IMR-90 (cell line): ENCODE measurements around the gene SPDYE16. TPM values are rescaled to one million over a fixed set of nuclear protein-coding genes. Genes with fewer than 3 reads are reported as not detected.
"Not testable (repeated sequence)": the region's sequence is repeated elsewhere in the genome, so short reads cannot be mapped to it uniquely, and the experiment has no call there.

Experiments
- ATAC-seq: fragments of 200-7000 bp; cut with Tn5 transposase; 2 replicates; pipeline ENCODE4 v1.9.1; 2020; ENCODE audit warnings: low read depth, mild to moderate bottlenecking, moderate library complexity
- BruUV-seq: library from RNA; stranded (reverse); fragments of 400-500 nt; replicated peaks from 2 replicates; lab custom pipeline; 2021; lab: Mats Ljungman, UMichigan
- CTCF ChIA-PET: fragments of 300-600 bp; formaldehyde crosslinking; extraction: SDS; loops from one replicate; lab custom pipeline; 2021; ENCODE audit warnings: antibody characterized with exemption; lab: Yijun Ruan, JAX
- POLR2A ChIA-PET: fragments of 300-600 bp; sonication (Branson Sonifier 250); formaldehyde crosslinking; loops from one replicate; lab custom pipeline; 2022; ENCODE audit warnings: antibody characterized with exemption; ENCODE audit not compliant: unreplicated experiment; lab: Charles Lee
- DNase-seq: peaks from one replicate; pipeline ENCODE4 v3.0.0; 2013
- H2AFZ ChIP-seq: replicated peaks from 2 replicates; pipeline ENCODE3; 2013; ENCODE audit warnings: low read length, mild to moderate bottlenecking; ENCODE audit not compliant: poor library complexity
- H2AK5ac ChIP-seq: 2 replicates; pipeline ENCODE4 v1.6.1; 2013; ENCODE audit warnings: low read depth, low read length, inconsistent platforms
- H2AK9ac ChIP-seq: replicated peaks from 2 replicates; pipeline ENCODE3; 2013; ENCODE audit warnings: mild to moderate bottlenecking, low read depth, low read length, moderate library complexity; ENCODE audit not compliant: poor library complexity
- H2BK120ac ChIP-seq: 2 replicates; pipeline ENCODE4 v1.6.1; 2013; ENCODE audit warnings: low read depth, low read length, inconsistent platforms
- H2BK15ac ChIP-seq: 3 replicates; pipeline ENCODE4 v1.6.1; 2013; ENCODE audit warnings: low read depth, low read length, inconsistent platforms
- H2BK20ac ChIP-seq: 2 replicates; pipeline ENCODE4 v1.6.1; 2013; ENCODE audit warnings: low read depth, mild to moderate bottlenecking, inconsistent platforms, low read length, moderate library complexity
- H2BK5ac ChIP-seq: 2 replicates; pipeline ENCODE4 v1.6.1; 2013; ENCODE audit warnings: mild to moderate bottlenecking, low read depth, low read length, inconsistent platforms; ENCODE audit not compliant: poor library complexity, severe bottlenecking
- H3K14ac ChIP-seq: replicated peaks from 2 replicates; pipeline ENCODE4 v1.6.1; 2013; ENCODE audit warnings: low read depth, low read length, inconsistent platforms
- H3K18ac ChIP-seq: 2 replicates; pipeline ENCODE4 v1.6.1; 2013; ENCODE audit warnings: low read depth, low read length, control low read depth
- H3K23ac ChIP-seq: 2 replicates; pipeline ENCODE4 v1.6.1; 2013; ENCODE audit warnings: low read depth, low read length, inconsistent platforms
- H3K27ac ChIP-seq: 2 replicates; pipeline ENCODE4 v1.5.1; 2013; ENCODE audit warnings: mild to moderate bottlenecking, control low read depth, low read length; ENCODE audit not compliant: insufficient read depth
- H3K27me3 ChIP-seq: 2 replicates; pipeline ENCODE4 v1.6.1; 2013; ENCODE audit warnings: low read length; ENCODE audit not compliant: control insufficient read depth, insufficient read depth
- H3K36me3 ChIP-seq: 2 replicates; pipeline ENCODE4 v1.6.1; 2013; ENCODE audit warnings: low read length, mixed read lengths; ENCODE audit not compliant: control insufficient read depth, insufficient read depth
- H3K4ac ChIP-seq: 2 replicates; pipeline ENCODE4 v1.6.1; 2013; ENCODE audit warnings: low read depth, low read length, inconsistent platforms
- H3K4me1 ChIP-seq: 2 replicates; pipeline ENCODE4 v1.6.1; 2013; ENCODE audit warnings: low read length, mixed read lengths; ENCODE audit not compliant: control insufficient read depth, insufficient read depth
- H3K4me2 ChIP-seq: 2 replicates; pipeline ENCODE4 v1.6.1; 2013; ENCODE audit warnings: low read depth, mild to moderate bottlenecking, control low read depth, low read length, moderate library complexity
- H3K4me3 ChIP-seq: 2 replicates; pipeline ENCODE4 v1.5.1; 2013; ENCODE audit warnings: low read depth, mild to moderate bottlenecking, control low read depth, low read length, moderate library complexity; ENCODE audit not compliant: insufficient read depth
- H3K56ac ChIP-seq: 2 replicates; pipeline ENCODE4 v1.6.1; 2013; ENCODE audit warnings: low read length, inconsistent platforms; ENCODE audit not compliant: insufficient read depth; ENCODE audit errors: extremely low read depth
- H3K79me1 ChIP-seq, 2 experiments: 2 replicates each; pipeline ENCODE4 v1.6.1; 2013; ENCODE audit warnings: low read length in 2 of 2, inconsistent platforms in 1 of 2, low read depth in 1 of 2
- H3K9ac ChIP-seq: 2 replicates; pipeline ENCODE4 v1.6.1; 2013; ENCODE audit warnings: low read depth, low read length, control low read depth
- H3K9me1 ChIP-seq: 2 replicates; pipeline ENCODE4 v1.6.1; 2013; ENCODE audit warnings: low read length, inconsistent platforms; ENCODE audit not compliant: insufficient read depth
- H3K9me3 ChIP-seq: 2 replicates; pipeline ENCODE4 v1.6.1; 2013; ENCODE audit warnings: low read length; ENCODE audit not compliant: control insufficient read depth, insufficient read depth
- H4K20me1 ChIP-seq: 2 replicates; pipeline ENCODE4 v1.6.1; 2013; ENCODE audit warnings: low read length, inconsistent platforms; ENCODE audit not compliant: insufficient read depth
- H4K5ac ChIP-seq: 2 replicates; pipeline ENCODE4 v1.6.1; 2013; ENCODE audit warnings: mild to moderate bottlenecking, low read depth, low read length, control low read depth
- H4K8ac ChIP-seq, 2 experiments: 2 replicates each; pipeline ENCODE4 v1.6.1; 2013; ENCODE audit warnings: low read depth in 2 of 2, low read length in 2 of 2, control low read depth in 1 of 2, inconsistent platforms in 1 of 2
- H4K91ac ChIP-seq: 2 replicates; pipeline ENCODE4 v1.6.1; 2013; ENCODE audit warnings: low read depth, low read length, inconsistent platforms; ENCODE audit not compliant: insufficient read depth
- WGBS, 2 experiments: methylation state at CpG; one replicate each; pipeline versions ENCODE4 v1.1.5 to v1.1.7; 2013; ENCODE audit warnings: missing lambda C conversion rate in 2 of 2; ENCODE audit not compliant: insufficient read length in 1 of 2; ENCODE audit errors: extremely low coverage in 2 of 2; 5-methylcytosine and 5-hydroxymethylcytosine counted together
- dilution Hi-C: fragments of 300-500 bp; cut with HindIII; formaldehyde crosslinking; loops from one replicate; pipeline ENCODE4 v1.14.3; 2018; ENCODE audit warnings: low sequenced_read_pairs; ENCODE audit not compliant: unreplicated experiment
- in situ Hi-C: fragments of 300-500 bp; cut with MboI; formaldehyde crosslinking; loops from 3 replicates; pipeline ENCODE4 v1.14.3; 2019; ENCODE audit warnings: low sequenced_read_pairs, inconsistent platforms, mixed read lengths
- intact Hi-C: fragments of 100-400 bp; cut with micrococcal nuclease; formaldehyde crosslinking; loops from 2 replicates; pipeline ENCODE4 v1.10.0; 2022
- polyA plus RNA-seq, 3 experiments: library from polyadenylated mRNA; depleted of rRNA; stranded (reverse); fragments of >200 nt; gene quantifications; 2 replicates each; pipeline ENCODE4 v1.2.3, GENCODE V29; 2012; ENCODE audit warnings: low replicate concordance in 1 of 3
- total RNA-seq: library from RNA; depleted of rRNA; stranded (reverse); fragments of >200 nt; gene quantifications from 2 replicates; pipeline ENCODE4 v1.2.3, GENCODE V29; 2012

The SPDYE16 gene
- total and polyA plus RNA-seq, 2 of the 4 experiments (the other 2 are of a cell fraction): not detected

DNA sequence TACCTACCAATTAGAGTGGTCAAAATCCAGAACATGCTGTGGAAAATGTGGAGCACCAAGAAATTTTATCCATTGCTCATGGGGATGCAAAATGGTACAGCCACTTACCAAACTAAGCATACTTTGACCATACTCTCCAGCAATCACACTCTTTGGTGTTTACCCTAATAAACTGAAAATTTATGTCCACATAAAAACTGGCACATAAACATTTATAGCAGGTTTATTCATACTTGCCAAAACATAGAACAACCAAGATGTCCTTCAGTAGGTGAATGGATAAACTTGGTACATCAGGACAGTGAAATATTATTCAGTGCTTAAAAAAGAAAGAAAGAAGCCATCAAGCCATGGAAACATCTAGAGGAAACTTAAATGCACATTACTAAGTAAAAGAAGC, 24.7 kb upstream of the SPDYE16 start:
- H3K4ac ChIP-seq, POLR2A ChIA-PET, H3K4me2 ChIP-seq, H3K4me1 ChIP-seq, H4K91ac ChIP-seq, H2AK9ac ChIP-seq, dilution Hi-C loops, H2BK120ac ChIP-seq, H3K14ac ChIP-seq, H3K56ac ChIP-seq, H3K4me3 ChIP-seq, H2AK5ac ChIP-seq, ATAC-seq, H2BK5ac ChIP-seq, H4K5ac ChIP-seq, DNase-seq, H3K27ac ChIP-seq, H3K36me3 ChIP-seq, CTCF ChIA-PET, H2BK15ac ChIP-seq, BruUV-seq, H4K8ac ChIP-seq, H3K9me3 ChIP-seq, H3K18ac ChIP-seq, H3K27me3 ChIP-seq, H4K20me1 ChIP-seq, intact Hi-C loops, H3K9ac ChIP-seq, H3K9me1 ChIP-seq, in situ Hi-C loops, H2BK20ac ChIP-seq, H3K23ac ChIP-seq, H2AFZ ChIP-seq: not testable (repeated sequence)
- peaks cover 5 to 25% of the 10 kb centered on the region in 2 experiments for H3K79me1 ChIP-seq

- H2BK120ac ChIP-seq, H3K14ac ChIP-seq, H3K4me2 ChIP-seq, ATAC-seq, H3K9me3 ChIP-seq, H3K9me1 ChIP-seq, H2BK15ac ChIP-seq, H3K27ac ChIP-seq, H3K18ac ChIP-seq, in situ Hi-C loops, intact Hi-C loops, H3K56ac ChIP-seq, H4K20me1 ChIP-seq, H2AK5ac ChIP-seq, H4K5ac ChIP-seq, H2BK20ac ChIP-seq, H2BK5ac ChIP-seq, POLR2A ChIA-PET, H3K4me1 ChIP-seq, H2AFZ ChIP-seq, BruUV-seq, H3K4ac ChIP-seq, H2AK9ac ChIP-seq, H3K23ac ChIP-seq, H4K8ac ChIP-seq, H3K36me3 ChIP-seq, CTCF ChIA-PET, H4K91ac ChIP-seq, H3K27me3 ChIP-seq, H3K9ac ChIP-seq, dilution Hi-C loops, H3K4me3 ChIP-seq, DNase-seq: not testable (repeated sequence)
- no CpG with 5 or more reads among the region's 4 CpGs for WGBS, 2 experiments
- H3K79me1 ChIP-seq: peaks cover under 1 to 21% of the 10 kb centered on the region in 2 experiments; a peak in 3 of 4 replicates
Observed at GRCh38 chr7:76567311-76567710, 24.2 kb upstream of the SPDYE16 start.
